OCI-LY3 (cell line): Measurements from ENCODE around the gene XPO5.

Source experiments
- H2AFZ ChIP-seq: fragments of 200-600, 300-600 bp; shearing (Covaris generic); 2 replicates; pipeline ENCODE4 v1.6.0; 2014; ENCODE audit warnings: antibody characterized with exemption, low read depth, low read length
- H3K27ac ChIP-seq: fragments of 200-600, 300-600 bp; sonication (generic); 2 replicates; pipeline ENCODE4 v1.5.1; 2014; ENCODE audit warnings: mild to moderate bottlenecking, low read length, moderate library complexity, mixed read lengths
- H3K27me3 ChIP-seq: fragments of 200-600, 300-600 bp; sonication (generic); 2 replicates; pipeline ENCODE4 v1.6.1; 2014; ENCODE audit warnings: low read depth, low read length, mixed read lengths
- H3K36me3 ChIP-seq: fragments of 200-600, 300-600 bp; sonication (generic); replicated peaks from 2 replicates; pipeline ENCODE3; 2014; ENCODE audit warnings: low read depth, low read length, mixed read lengths
- H3K4me1 ChIP-seq: fragments of 300-600, 200-600 bp; sonication (generic); 2 replicates; pipeline ENCODE4 v1.6.1; 2014; ENCODE audit warnings: low read length, mixed read lengths
- H3K4me2 ChIP-seq: fragments of 200-600, 300-600 bp; sonication (generic); 2 replicates; pipeline ENCODE4 v1.6.1; 2014; ENCODE audit warnings: low read length, mixed read lengths
- H3K4me3 ChIP-seq: fragments of 300-600, 200-600 bp; sonication (generic); 2 replicates; pipeline ENCODE4 v1.5.1; 2014; ENCODE audit warnings: antibody characterized with exemption, mild to moderate bottlenecking, low read length, moderate library complexity
- H3K79me2 ChIP-seq: fragments of 300-600, 200-600 bp; shearing (Covaris generic); 2 replicates; pipeline ENCODE4 v1.6.1; 2014; ENCODE audit warnings: mild to moderate bottlenecking, low read length, mixed read lengths
- H3K9ac ChIP-seq: fragments of 300-600, 200-600 bp; shearing (Covaris generic); 2 replicates; pipeline ENCODE4 v1.6.0; 2014; ENCODE audit warnings: mild to moderate bottlenecking, low read length, moderate library complexity
- H3K9me3 ChIP-seq: fragments of 200-600, 300-600 bp; shearing (Covaris generic); 2 replicates; pipeline ENCODE4 v1.6.1; 2014; ENCODE audit warnings: low read length, mixed read lengths; ENCODE audit not compliant: insufficient read depth
- H4K20me1 ChIP-seq: fragments of 200-600, 300-600 bp; sonication (generic); 2 replicates; pipeline ENCODE4 v1.6.1; 2016; ENCODE audit warnings: low read length, mixed read lengths; ENCODE audit not compliant: insufficient read depth
- EZH2phosphoT487 ChIP-seq: fragments of 200-600 bp; shearing (Covaris generic); IDR thresholded peaks from 2 replicates; pipeline ENCODE4 v1.6.1; 2018; ENCODE audit warnings: antibody characterized with exemption, mixed run types, low read depth
- TF ChIP-seq, protein P1 (sequence below): fragments of 200-600, 300-600 bp; sonication (generic); IDR thresholded peaks from 2 replicates; pipeline ENCODE4 v1.5.1; 2014; ENCODE audit warnings: antibody characterized with exemption, low read length, low read depth

Gene XPO5

DNA sequence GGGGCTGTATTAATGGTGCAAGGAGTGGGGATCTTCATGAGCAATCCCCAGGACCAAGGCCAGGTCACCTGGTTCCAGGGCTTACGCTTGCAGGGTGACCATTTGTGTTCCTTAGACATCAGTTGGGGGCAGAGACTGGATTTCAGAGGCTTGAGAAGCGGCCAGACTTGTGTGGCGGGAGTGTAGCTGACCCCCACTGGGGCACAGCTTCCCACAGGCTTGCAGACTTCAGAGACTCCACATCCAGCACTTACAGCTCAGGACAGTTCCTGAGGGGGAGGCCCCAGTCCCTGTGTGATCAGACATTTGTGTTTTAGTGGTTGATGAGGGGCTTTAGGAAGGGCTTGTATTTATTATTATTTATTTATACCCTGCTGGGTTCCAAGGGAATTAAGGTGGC, 83.2 kb downstream of the XPO5 start:
- no peak overlapping the region for H3K4me2 ChIP-seq
- H3K79me2 ChIP-seq, result peaks cover 33% of the 10 kb centered on the region; the same call in 1 of the 2 replicates
- no peaks in the 10 kb centered on the region for H3K9me3 ChIP-seq
- no peaks in the 10 kb centered on the region for H3K27me3 ChIP-seq
- no peak overlapping the region for H3K4me3 ChIP-seq
- H2AFZ ChIP-seq, result no peak overlapping the region
- H3K27ac ChIP-seq, result no peak overlapping the region
- H4K20me1 ChIP-seq, result peaks cover 41% of the 10 kb centered on the region
- peaks cover 8% of the 10 kb centered on the region for H3K36me3 ChIP-seq
- H3K9ac ChIP-seq, result no peak overlapping the region
- no peaks in the 10 kb centered on the region for H3K4me1 ChIP-seq
- TF ChIP-seq EZH2phosphoT487, result no peak

DNA sequence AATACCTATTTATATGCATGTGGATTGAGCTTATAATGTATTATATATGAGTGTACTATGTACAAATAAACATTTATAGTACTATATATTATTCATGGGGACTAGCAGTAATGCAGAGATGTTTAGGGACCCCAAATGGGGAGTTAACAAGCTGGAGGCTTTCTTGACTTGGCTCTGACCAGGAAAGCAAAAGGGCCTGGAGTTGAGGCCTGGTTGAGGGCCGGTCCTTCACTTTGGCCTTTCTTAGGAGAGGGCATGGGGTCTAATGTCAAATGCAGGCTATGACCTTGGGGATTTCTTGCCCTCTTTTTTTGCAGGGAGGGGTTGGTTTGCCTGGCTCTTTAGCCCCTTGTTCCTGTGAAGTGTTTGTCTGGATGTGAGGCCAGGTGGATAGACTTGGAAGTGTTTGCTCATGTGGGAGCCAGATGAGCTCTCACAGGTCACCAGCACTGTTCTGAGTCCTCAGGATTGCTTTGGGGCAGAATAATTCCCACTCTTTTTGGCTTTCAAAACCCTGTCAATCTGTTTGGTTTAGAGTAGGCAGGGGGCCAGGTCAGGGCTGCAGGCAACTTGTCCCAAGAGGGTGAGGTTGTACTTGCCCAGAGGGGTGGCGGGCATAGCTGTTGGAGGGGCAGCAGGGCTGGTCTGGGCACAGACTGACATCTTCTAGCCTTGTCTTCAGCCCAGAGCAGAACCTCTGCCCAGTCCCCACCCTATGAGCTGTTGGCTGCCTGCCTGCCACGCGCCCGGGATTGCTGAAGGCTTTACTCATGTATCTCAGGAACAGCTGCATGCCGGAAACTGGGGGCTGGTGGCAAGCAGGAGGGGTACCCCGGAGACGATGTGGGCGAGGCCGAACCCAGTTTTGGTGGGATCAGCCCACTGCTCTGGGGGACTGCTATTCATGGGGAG, 83.8 kb downstream of the XPO5 start:
- TF ChIP-seq EZH2phosphoT487, result no peak
- TF ChIP-seq, protein P1, sequence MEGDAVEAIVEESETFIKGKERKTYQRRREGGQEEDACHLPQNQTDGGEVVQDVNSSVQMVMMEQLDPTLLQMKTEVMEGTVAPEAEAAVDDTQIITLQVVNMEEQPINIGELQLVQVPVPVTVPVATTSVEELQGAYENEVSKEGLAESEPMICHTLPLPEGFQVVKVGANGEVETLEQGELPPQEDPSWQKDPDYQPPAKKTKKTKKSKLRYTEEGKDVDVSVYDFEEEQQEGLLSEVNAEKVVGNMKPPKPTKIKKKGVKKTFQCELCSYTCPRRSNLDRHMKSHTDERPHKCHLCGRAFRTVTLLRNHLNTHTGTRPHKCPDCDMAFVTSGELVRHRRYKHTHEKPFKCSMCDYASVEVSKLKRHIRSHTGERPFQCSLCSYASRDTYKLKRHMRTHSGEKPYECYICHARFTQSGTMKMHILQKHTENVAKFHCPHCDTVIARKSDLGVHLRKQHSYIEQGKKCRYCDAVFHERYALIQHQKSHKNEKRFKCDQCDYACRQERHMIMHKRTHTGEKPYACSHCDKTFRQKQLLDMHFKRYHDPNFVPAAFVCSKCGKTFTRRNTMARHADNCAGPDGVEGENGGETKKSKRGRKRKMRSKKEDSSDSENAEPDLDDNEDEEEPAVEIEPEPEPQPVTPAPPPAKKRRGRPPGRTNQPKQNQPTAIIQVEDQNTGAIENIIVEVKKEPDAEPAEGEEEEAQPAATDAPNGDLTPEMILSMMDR, result no peak
- H3K36me3 ChIP-seq, result peaks cover 6% of the 10 kb centered on the region
- H3K4me3 ChIP-seq, result no peak overlapping the region
- H3K27me3 ChIP-seq, result no peaks in the 10 kb centered on the region
- H3K27ac ChIP-seq, result no peak overlapping the region
- H3K9ac ChIP-seq, result no peak overlapping the region
- no peak overlapping the region for H3K4me2 ChIP-seq
- H2AFZ ChIP-seq, result no peak overlapping the region
- H4K20me1 ChIP-seq, result peaks cover 38% of the 10 kb centered on the region
- H3K9me3 ChIP-seq, result no peaks in the 10 kb centered on the region
- peaks cover 33% of the 10 kb centered on the region; the same call in 1 of the 2 replicates for H3K79me2 ChIP-seq
- no peaks in the 10 kb centered on the region for H3K4me1 ChIP-seq

DNA sequence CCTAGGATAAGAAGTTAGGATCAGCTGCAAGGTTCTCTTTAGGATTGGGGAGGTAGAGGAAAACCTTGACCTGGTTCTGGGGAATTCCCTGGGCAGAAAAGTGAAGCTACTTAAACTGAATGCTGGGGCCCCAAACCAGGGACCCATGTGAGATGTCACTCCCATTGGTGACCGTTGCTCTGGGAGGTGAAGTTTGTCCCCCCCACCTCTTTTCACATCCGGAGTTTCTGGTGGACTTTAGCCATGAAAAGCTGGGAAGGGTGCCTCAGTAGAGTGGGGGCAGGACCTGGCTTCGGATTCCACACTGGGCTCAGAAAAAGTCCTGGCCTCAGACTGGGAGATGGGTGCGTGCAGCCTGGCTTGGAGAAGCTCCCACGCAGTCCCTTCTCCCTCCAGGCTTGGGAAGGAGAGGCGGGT, 85.3 kb downstream of the XPO5 start:
- H3K27ac ChIP-seq, result no peak overlapping the region
- H3K4me2 ChIP-seq, result no peak overlapping the region
- H3K4me3 ChIP-seq, result no peak overlapping the region

DNA sequence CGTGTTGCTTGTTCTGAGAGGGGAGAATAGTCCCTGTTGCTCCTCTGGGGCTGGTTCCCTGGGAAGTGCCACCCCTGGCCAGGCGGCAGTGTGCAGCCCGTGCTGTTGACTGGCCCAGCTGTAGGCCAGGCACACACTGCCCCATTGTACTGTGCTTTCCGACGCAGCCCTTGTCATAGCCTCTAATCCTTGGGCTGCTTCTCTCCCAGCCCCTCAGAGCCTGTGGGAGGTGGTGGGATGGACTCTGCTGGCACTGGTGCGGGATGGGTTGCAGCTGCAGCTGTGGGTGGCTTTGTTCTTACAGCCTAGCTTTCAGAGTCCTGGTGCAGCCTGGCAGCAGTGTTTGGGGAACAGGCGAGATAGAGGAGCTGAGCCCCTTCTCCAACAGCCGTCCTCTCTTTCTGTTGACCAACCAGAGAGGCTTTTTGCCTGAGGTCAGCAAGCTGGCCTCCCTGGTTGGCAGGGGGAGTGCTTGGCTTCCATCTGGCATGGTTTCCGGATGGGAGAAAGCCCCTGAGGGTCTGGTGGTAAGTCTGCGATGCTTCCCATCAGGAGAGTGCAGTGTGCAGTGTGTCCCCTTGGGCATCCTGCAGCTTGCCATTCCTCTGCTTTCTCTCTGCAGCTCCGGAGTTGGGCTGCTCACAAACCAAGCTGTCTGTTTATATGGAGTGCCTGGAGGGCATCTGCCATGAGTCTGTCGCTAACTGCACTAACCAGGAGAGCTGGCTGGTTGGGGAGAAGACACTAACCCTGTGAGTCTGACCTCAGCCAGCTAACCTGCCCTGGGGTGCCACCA, 86.4 kb downstream of the XPO5 start:
- Histone ChIP-seq H3K4me1 (no peaks in the 10 kb centered on the region), H2AFZ (no peak overlapping the region), H3K4me3 (no peak overlapping the region), H4K20me1 (peaks cover 37% of the 10 kb centered on the region), H3K9me3 (no peaks in the 10 kb centered on the region), H3K27ac (no peak overlapping the region), H3K79me2 (peaks cover 43% of the 10 kb centered on the region), H3K9ac (no peak overlapping the region), H3K27me3 (no peaks in the 10 kb centered on the region), H3K4me2 (no peak overlapping the region), H3K36me3 (peaks cover 6% of the 10 kb centered on the region)
- TF ChIP-seq EZH2phosphoT487, result no peak

More for the DNA sequence above, 85.3 kb downstream of the XPO5 start:
- no peaks in the 10 kb centered on the region for H3K9me3 ChIP-seq
- no peaks in the 10 kb centered on the region for H3K27me3 ChIP-seq
- H3K36me3 ChIP-seq, result peaks cover 6% of the 10 kb centered on the region
- H3K9ac ChIP-seq, result no peak overlapping the region
- H4K20me1 ChIP-seq, result peaks cover 37% of the 10 kb centered on the region
- H3K79me2 ChIP-seq, result peaks cover 38% of the 10 kb centered on the region; the same call in 1 of the 2 replicates
- no peaks in the 10 kb centered on the region for H3K4me1 ChIP-seq
- TF ChIP-seq EZH2phosphoT487, result no peak
- TF ChIP-seq, protein P1, result no peak
- no peak overlapping the region for H2AFZ ChIP-seq
